ENCODE measurements around the gene CACNA1B.

The CACNA1B gene

DNA sequence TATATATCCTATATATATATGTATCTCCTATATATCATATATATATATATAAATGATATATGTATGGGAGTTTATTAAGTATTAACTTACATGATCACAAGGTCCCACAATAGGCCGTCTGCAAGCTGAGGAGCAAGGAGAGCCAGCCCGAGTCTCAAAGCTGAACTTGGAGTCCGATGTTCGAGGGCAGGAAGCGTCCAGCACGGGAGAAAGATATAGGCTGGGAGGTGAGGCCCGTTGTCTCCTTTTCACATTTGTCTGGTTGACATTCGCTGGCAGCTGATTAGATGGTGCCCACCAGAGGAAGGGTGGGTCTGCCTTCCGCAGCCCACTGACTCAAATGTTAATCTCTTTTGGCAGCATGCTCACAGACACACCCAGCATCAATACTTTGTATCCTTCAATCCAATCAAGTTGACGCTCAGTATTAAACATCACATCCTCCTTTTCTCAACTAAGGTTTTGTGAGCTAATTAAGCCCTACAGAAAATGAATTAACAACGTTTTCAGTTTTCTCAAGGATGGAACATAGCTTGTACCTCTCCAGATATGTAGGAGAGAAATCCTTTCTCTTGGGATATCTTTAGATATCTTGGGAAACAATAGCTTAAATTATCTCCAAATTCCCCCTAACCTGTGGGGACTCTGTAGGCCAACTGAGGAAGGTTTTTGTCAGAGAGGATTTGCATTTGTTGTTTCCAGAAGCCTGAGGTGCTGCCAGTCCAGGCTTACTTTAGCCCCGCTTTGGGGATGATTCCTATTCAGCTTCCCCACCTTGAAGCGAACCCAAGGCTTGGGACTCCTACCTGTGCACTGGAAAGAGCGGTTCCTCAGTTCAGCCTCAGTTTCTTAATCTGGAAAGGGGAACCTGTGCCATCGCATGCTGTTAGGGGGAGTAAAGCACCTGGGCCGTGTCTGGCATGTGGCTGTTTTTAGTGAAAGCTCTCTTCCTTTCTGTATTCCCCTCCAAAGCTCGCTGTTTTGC, 163.2 kb downstream of the CACNA1B start:
- DNase-seq (ENCODE audit: low read depth), result no peak

GRCh38 chr9:138042146-138042545, 164.6 kb downstream of the CACNA1B start:
- no peak for DNase-seq (ENCODE audit: low read depth)

DNA sequence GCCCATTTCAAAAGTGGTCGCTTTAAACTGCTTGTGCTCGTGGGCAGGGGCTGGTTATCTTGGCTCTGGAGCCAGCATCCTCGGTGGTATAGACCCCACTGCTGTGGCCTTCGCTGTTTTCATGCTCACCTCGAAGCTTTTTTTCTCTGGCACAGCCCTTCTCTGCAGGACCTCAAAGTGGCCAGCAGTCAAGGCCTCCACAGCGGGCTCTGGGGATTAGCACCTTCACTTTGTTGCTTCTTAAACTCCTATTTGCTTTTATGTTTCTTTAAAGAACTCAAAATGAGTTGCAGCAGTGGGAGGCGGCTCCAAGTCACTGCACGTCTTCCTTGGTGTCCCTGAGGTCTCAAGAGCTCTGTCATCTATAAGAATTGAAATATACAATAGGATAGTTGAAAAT, 165.1 kb downstream of the CACNA1B start:
- no peak for DNase-seq (ENCODE audit: low read depth)

DNA sequence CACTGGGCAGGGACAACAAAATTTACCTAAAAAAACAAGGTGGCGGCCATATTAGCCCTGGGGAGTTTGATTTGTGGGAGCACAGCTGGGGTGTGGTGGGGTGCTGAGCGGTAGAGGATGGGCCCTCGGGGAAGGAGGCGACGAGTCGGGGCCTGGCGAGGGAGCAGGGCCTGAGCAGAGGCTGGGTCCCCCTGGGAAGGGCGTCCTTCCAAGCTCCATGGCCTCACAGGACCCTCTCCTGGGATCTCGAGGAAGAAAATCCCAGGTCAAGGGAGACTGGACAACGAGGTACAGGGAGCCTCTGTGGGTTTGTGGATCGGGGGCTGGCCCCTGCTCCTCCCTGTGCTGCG, 165.5 kb downstream of the CACNA1B start:
- no peak for DNase-seq (ENCODE audit: low read depth)

GRCh38 chr9:138043411-138044345, 166.1 kb downstream of the CACNA1B start:
- no peak for DNase-seq (ENCODE audit: low read depth)

DNA sequence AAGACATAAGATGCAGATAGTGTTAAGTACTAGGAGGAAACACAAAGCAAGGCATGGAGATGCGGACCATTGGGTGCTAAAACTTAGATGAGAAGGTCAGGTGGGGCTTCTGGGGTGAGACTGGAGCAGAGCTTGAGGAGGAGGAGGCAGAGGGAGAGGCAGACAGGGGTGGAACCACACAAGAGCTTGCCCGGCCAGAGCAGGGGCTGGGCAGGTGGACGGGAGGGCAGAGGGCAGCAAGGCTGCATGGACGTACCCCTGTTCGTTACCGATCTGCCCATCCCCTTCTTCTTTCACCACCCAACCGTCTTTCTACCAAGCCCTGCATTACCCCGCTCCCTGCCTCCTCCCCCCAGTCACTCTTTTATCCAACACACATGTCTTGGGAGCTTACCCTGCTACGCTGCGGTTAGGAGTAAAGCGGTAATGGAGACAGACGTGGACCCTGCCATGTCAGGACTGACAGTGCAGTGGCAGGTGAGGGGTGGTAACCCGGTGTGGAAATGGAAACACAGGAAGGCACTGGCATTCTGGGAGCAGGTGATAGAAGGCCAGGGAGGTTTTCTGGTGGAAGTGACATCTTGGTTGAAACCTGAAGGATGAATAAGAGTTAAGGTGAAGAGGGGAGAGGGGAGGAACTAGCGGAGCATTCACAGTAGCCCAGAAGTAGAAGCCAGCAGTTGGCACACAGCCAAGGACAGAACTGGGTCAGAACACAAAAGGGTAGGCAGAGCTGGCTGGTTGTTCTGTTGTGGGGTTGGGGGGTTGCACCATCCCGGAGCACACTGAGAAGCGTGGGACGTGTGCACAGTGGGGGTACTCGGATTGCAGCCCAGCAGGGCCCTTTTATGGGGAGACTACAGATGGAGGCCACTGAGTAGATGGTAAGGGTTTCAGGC, 167.2 kb downstream of the CACNA1B start:
- DNase-seq (ENCODE audit: low read depth), result no peak

DNA sequence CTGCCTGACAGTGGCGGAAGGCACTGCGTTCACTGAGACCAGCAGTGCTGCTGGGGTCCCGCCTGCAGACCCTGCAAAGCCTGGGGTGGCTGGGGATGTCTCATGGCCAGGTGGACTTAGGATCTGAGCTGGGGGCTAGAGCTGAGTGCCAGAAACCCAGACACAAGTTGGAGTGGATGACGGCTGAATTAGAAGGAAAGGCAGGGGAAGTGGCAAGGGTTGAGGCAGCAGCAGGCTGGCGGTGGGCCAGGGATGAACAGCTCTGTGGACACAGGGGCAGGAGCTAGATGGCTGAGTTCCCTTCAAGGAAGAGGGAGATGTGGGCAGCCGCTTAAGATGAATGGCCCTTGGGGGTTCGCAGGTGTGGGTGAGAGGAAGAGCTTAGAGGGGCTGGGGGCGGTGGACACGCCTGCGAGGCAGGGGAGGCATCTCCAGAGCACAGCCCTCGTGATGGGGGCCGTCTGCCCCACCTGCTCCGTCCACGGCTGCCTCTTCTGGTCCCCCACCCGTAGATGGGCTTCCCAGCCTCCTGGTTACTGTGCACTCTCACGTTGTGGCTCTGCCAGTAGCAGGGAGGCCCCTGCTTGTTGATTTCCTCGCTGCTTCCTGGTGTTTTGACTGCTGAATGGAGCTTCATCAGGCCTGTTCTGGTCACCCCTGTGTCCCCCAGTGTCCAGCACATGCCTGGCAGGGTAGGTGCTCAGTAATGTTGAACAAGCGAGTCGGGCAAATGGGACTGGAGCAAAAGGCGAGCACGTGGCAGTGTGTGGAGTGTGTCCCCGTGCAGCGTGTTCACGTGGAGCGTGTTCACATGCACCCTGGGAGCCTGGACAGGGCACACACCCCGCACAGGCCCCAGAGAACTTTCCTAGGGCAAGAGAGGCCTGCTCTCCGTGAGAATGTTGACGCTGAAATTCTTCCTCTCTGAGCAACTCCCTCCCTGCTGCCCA, 168.2 kb downstream of the CACNA1B start:
- DNase-seq (ENCODE audit: low read depth), result no peak

DNA sequence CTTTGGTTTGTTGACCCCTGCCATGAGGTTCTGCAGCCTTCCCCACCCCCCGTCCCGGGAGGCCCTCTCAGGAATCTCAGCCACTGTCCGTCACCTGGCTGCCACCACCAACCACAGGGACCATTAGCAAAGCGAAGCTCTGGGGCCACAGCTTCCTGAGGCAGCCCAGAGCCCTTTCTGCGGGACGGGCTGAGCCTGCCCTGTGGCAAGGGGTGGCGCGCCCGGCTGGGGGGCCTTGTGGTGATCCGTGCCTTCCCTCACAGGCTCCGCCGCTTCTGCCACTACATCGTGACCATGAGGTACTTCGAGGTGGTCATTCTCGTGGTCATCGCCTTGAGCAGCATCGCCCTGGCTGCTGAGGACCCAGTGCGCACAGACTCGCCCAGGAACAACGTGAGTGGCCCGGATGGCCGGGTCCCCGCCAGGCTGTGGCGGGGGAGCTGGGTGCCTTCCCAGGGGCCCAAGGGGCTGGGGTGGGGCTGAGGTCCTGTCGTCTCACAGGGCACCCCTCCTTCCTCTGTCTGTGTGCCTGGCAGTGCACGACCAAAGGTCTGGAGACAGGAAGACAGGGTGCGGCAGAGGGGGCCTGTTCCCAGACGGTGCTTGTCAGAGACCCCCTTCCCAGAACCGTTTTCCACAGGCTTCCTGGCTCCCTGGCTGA, 169.2 kb downstream of the CACNA1B start:
- no peak for DNase-seq (ENCODE audit: low read depth)

DNA sequence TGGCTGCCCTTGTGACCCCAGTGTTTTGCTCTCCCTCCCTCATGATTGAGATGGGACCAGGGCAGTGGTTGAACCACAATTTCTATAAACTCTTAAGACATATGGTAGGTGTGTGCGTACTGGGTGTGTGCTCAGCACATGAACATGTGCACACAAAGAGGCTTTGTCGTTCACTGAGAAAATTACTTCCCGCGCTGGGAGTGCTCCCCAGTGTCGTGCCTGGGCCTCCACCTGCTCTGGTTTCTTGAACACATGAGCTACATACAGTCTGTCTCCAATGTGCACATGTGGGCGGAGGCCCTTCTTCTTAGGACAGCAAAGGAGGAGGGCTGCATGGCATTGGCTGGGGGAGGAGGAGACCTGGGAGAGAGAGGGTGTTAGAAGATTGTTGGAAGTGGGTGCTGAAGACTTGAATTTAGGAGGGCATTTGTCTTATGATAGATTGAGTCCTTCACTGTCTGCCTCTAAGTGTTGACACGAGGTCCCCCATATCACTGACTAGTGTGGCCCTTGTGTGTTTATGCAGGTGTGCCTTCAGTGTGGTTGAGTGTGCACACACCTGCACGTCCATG, 170.0 kb downstream of the CACNA1B start:
- no peak for DNase-seq (ENCODE audit: low read depth)

- no peak for DNase-seq (ENCODE audit: low read depth)
Measured at GRCh38 chr9:138048184-138048583, 170.6 kb downstream of the CACNA1B start.

DNA sequence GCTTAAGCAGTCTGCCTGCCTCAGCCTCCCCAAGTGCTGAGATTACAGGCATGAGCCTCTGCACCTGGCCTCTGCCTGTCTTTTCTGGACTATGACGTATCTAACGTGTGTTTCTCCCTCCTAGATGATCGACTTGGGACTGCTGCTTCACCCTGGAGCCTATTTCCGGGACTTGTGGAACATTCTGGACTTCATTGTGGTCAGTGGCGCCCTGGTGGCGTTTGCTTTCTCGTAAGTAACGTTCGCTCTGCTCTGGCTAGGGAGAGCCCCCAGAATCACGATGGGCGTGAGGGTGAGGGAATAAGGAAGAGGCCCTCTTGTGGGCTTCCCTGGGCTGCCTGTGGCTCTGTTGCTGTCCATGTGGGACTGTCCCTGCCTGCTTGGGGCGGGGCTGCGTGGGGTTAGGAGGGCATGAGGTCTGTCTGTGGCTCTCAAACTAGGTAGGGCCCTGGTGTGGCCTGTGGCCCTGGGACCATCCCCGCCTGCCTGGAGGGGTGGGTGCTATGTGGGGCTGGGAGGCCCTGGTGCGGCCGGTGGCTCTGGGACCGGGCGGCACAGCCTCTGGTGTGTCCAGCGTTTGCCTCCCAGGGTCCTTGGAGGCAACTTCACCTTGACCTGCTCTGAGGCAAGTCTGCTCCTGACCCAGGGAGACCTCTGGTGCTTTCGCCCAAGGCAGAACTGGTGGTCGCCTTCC, 171.7 kb downstream of the CACNA1B start:
- DNase-seq (ENCODE audit: low read depth), result no peak

DNA sequence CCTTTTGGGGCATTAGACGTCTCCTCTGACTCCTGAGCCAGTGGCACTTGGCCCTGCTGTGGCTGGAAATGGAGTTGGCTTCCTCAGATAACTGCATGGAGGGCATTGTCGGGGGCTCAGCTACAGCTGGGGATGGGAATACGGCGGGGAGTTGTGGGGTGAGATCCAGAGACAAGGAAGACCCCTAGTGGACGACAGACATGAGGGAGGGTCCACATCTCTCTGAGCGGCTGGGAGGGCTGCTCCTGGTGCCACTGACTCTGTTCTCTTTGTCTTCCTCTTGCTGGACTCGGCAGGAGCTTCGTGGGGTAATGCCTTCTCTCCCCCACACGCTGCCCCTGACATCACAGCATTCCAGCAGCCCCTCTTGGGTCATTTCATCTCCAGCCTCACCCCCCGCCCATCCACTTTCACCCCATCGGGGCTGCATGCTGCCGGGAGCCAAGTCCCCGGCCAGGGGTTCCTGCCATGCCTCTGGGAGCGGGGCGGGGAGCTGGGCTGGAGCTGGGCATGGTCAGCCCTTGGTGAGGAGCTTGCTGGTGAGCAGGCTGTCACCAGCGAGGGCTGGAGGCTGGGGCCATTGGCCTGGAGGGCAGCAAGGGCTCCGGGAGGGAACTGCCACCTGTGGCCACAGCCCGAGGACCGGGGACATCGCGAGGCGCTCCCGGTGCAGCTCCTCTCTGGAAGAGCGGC, 172.3 kb downstream of the CACNA1B start:
- no peak for DNase-seq (ENCODE audit: low read depth)

DNA sequence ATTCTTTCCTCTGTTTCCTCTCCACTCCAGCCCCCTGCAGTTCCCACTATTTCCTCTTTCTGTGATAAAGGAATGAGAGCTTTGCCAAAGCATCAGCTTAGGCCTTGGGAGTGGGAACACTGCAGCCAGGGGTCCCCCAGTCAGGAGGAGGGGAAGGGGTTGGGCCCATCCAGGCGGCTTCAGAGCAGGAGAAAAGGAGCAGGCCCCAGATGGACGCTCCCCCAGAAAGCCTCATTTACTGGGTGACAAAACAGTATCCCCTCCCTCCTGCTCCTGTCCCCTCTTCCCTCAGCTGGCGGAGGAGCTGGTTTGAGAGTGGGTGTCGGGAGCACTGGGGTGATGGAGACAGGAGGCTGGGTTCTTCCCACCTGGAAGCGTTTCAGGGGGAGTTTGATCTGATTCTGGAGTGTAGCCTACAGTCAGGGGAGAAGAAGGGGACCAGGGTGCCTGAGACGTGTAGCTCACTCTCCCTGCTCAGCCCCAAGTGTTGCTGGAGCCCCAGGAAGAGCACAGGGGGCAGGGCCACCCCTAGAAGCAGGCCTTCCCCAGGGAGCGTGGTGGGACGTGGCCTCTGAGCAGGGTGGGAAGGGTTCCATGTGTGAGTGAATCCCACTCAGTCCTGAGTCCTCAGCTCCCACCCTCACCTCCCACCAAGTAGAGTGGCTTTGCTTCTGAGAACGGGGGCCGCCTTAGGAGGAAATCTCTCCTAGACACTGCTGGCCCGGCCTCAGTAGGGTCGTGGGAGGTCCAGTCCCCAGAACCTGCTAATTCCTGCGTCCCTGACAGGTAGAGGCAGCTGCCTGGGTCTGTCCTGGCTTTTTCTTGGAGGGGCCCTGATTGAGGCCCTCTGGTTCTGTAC, 173.1 kb downstream of the CACNA1B start:
- no peak for DNase-seq (ENCODE audit: low read depth)

GRCh38 chr9:138051586-138052321, 174.2 kb downstream of the CACNA1B start:
- DNase-seq (ENCODE audit: low read depth), result no peak

DNA sequence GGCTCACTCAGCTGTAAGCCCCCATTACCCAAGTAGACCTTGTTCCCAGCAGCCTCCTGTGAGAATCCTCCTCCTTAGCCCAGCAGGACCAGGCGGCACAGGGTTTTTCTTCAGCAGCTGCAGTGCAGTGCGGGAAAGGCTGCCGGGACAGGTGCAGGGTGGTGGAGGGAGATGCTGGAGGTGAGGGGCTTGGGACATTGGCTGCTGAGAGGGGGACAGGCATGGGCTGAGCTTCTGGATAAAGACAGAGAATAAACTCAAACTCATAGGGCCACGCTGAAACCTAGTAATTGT, 174.7 kb downstream of the CACNA1B start:
- DNase-seq (ENCODE audit: low read depth), result no peak

- no peak for DNase-seq (ENCODE audit: low read depth)
Measured at GRCh38 chr9:138052635-138053320, 175.2 kb downstream of the CACNA1B start.
